Stimulated activated CD8-positive, alpha-beta memory T cell treated with anti-CD3 and anti-CD28 coated beads, Interleukin-2, amount 100 ng/mL, for 1 hour (primary cell): ENCODE results near the gene PECR.
"Not testable (repeated sequence)": the region's sequence is repeated elsewhere in the genome, so short reads cannot be mapped to it uniquely, and the experiment has no call there.

ENCODE experiments used
- DNase-seq, 2 donors: peaks; one replicate each; pipeline ENCODE4 v3.0.0-alpha.2; 2020; ENCODE audit warnings: low read depth in 2 of 2

PECR gene

GRCh38 chr2:216002101-216002678, 79.4 kb downstream of the PECR start:
- DNase-seq = no peak

GRCh38 chr2:216001216-216002100, 80.2 kb downstream of the PECR start:
- no peak for DNase-seq

DNA sequence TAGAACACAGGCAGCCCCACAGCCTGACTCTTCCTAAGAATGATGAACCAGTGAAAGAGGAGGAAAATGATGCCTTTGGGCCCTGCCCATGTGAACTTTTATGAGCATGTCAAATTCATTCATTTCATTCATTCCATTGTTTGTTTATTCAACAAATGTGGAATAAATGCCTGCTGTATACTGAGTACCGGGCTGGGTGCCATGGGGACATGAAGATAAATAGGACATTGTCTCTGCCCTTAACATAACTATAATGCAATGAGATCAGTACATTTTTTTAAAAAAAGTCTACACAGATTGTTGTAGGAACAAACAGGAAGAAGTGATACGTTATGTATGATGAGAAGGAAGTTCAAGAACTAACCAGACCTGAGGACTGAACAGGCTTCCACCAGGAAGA, 83.0 kb downstream of the PECR start:
- DNase-seq = no peak

DNA sequence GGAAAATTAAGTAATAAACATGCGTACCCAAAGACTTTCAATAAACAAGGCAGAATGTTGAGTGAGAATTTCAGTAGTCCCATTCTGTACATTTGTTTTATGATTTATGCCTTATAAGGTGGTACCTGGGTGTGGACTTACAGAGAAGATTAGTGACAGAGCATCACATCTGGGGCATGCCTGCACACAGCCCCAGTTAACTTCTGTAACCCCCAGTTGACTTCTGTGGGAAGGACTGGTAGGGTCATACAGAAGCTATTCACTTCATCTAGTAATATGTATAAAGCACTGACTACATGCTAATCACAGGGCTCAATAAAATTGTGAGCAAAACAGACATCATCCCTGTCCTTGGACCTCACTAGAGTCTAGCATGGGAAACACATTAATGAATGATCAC, 84.4 kb downstream of the PECR start:
- DNase-seq = no peak

DNA sequence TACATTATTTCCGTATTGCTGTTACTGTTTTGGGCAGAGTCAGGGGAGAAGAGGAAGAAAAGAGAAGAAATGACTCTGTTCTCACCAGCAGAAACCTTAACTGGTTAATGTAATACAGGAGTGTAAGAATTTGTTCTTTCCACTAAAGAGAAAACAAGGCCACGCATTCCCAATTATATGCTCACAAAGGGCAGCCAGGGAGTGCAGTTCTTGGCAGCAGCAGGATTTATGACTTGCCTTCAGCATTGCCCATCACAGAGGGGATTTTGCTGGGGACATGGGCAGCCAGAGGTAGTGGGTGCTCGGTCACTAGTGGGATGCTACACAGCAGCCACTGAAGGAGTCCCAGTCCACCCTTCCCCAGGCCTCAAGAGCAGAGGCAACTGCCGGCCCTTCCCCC, 86.7 kb downstream of the PECR start:
- no peak for DNase-seq

DNA sequence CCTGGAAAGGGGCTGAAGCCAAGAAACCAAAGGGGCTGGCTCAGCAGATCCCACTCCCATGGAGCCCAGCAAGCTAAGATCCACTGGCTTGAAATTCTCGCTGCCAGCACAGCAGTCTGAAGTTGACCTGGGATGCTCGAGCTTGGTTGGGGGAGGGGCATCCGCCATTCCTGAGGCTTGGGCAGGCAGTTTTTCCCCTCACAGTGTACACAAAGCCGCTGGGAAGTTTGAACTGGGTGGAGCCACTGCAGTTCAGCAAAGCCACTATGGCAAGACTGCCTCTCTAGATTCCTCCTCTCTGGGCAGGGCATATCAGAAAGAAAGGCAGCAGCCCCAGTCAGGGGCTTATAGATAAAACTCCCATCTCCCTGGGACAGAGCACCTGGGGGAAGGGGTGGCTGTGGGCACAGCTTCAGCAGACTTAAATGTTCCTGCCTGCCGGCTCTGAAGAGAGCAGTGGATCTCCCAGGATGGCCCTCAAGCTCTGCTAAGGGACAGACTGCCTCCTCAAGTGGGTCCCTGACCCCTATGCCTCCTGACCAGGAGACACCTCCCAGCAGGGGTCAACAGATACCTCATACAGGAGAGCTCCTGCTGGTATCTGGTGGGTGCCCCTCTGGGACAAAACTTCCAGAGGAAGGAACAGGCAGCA, 92.9 kb downstream of the PECR start:
- not testable (repeated sequence) for DNase-seq
